ENCODE results near the gene LONRF3. TPM values are rescaled to one million over a fixed set of nuclear protein-coding genes. Genes with fewer than 3 reads are reported as not detected.

LONRF3 gene
- 3.5 to 4.3 TPM (median 3.9 TPM) in 5 replicates for total RNA-seq (2022; extraction: Qiagen RNA extraction; ENCODE audit: low read depth)

DNA sequence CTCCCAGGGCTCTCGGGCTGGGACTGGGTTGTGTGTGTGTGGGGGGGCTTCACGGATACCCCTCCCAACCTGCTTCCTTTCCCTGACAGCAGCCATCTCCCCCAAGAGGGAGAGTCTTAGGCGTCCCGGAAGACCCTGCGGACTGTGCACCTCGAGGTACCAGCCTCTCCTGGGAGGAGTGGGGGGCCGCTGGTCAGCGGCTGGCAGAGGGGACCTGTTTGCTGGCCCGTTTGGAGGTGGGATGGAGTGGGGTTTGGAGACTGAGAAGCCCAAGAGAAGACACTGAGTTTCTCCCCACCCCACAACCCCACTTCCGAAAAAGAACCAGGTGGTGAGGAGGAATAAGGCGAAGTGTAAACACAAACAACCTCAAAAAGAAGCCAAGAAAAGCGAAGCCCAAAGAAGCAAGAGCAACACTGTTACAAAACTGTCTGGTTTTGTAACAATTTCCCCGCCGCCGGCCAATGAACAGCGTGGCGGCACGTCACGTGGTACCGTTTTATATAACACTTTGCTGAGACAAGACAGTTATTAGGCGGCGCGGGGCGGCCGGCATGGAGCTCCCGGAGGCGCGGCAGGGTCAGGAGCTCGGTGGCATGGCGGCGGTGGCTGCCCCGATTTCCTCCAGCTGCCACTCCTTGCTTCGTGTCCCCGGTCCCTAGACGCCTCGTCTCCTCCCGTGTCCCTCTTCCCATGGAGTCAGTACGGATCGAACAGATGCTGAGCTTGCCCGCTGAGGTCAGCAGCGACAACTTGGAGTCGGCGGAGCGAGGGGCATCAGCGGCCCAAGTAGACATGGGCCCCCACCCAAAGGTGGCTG lies at the start of gene LONRF3:
TSS of gene LONRF3 (plus strand) at position 531 of the 820 bp plus-strand sequence. CDS start at position 694, 163 bp downstream.

Other genes with a start within 250 kb of the LONRF3 start
- 30.3 to 60.9 TPM (median 55.2 TPM) in 5 replicates for gene IL13RA1, start 247.0 kb upstream of the LONRF3 start, total RNA-seq (2022; extraction: Qiagen RNA extraction; ENCODE audit: low read depth)
- gene ZCCHC12, start 150.8 kb upstream of the LONRF3 start, total RNA-seq (2022; extraction: Qiagen RNA extraction; ENCODE audit: low read depth), result 0.06 to 0.19 TPM (median 0.11 TPM) in 5 replicates
- gene CT47C1, start 98.4 kb downstream of the LONRF3 start, total RNA-seq (2022; extraction: Qiagen RNA extraction; ENCODE audit: low read depth), result not detected in 5 replicates
- not detected in 5 replicates for gene KIAA1210, start 153.2 kb downstream of the LONRF3 start, total RNA-seq (2022; extraction: Qiagen RNA extraction; ENCODE audit: low read depth)